ENCODE results near the gene ABHD8. TPM values are rescaled to one million over a fixed set of nuclear protein-coding genes. Genes with fewer than 3 reads are reported as not detected.
A peak's percentile ranks its signal among the peaks of the same experiment; 100 is the strongest.

Gene ABHD8
- total RNA-seq, 1 donor from 2014 or later = 6.1 TPM

DNA sequence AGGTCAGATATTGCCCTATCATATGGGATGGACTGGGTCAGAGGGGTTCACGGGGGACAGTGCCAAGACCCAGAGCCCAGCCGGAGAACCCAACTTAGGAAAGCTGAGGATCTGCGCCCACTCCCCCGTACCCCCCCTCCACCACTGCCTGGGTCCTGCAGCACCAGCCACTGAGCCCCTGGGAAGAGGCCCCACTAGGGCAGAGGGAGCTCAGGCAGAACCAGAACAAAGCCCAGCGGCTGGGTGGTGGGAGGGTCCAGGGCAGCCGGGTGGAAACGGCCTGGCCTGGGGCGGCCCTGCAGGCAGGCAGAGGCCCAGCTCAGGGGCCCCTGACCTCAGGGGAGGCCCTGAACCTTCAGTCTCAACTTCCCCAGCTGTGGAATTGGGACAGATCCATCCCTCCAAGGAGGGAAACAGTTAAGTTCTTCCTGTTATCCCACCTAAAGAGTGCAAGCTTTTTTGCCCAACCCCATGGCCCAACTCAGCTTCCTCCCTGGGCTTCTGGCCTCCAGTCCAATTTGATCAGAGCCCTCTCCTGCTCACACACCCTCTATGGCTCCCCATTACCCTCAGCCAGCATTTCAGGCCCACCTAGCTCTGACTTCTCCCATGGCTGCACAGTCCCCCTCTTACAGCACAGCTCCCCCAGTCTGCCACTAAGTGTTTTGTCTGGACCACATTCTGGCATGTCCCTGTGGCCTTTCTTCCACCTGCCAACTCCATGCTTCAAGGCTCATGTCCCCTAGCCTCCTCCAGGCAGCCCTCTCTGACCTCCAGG is 60.6 kb downstream of the ABHD8 start:
- FAIRE-seq = no peak
- TF ChIP-seq, protein P1, sequence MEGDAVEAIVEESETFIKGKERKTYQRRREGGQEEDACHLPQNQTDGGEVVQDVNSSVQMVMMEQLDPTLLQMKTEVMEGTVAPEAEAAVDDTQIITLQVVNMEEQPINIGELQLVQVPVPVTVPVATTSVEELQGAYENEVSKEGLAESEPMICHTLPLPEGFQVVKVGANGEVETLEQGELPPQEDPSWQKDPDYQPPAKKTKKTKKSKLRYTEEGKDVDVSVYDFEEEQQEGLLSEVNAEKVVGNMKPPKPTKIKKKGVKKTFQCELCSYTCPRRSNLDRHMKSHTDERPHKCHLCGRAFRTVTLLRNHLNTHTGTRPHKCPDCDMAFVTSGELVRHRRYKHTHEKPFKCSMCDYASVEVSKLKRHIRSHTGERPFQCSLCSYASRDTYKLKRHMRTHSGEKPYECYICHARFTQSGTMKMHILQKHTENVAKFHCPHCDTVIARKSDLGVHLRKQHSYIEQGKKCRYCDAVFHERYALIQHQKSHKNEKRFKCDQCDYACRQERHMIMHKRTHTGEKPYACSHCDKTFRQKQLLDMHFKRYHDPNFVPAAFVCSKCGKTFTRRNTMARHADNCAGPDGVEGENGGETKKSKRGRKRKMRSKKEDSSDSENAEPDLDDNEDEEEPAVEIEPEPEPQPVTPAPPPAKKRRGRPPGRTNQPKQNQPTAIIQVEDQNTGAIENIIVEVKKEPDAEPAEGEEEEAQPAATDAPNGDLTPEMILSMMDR (IDR thresholded peaks at IDR 0.05; ENCODE audit: insufficient read depth, low read length, severe bottlenecking) = no peak
- H3K4me3 ChIP-seq (ENCODE audit: low read depth, low read length) = peak overlapping the region; percentile 1

More for the DNA sequence above, 60.6 kb downstream of the ABHD8 start:
- no peak for DNase-seq (ENCODE audit: low read depth)
- Histone ChIP-seq H3K36me3 (ENCODE audit: control insufficient read depth, insufficient read depth, low read length) (peaks cover 11% of the 10 kb centered on the region), H3K27me3 (ENCODE audit: control insufficient read depth, insufficient read depth, low read length) (no peaks in the 10 kb centered on the region)

Other genes with a start within 250 kb of the ABHD8 start
- 1.3 and 1.7 TPM in 2 replicates for gene HAUS8, start 228.0 kb downstream of the ABHD8 start, total RNA-seq
- 15.5 and 21.9 TPM in 2 replicates for gene MYO9B, start 227.6 kb downstream of the ABHD8 start, total RNA-seq
- gene USE1, start 88.1 kb downstream of the ABHD8 start, total RNA-seq = 8.3 and 11.8 TPM in 2 replicates
- gene OCEL1, start 77.2 kb downstream of the ABHD8 start, total RNA-seq = 2.0 and 3.2 TPM in 2 replicates
- gene NR2F6, start 57.5 kb downstream of the ABHD8 start, total RNA-seq = 93.8 and 124 TPM in 2 replicates
- gene USHBP1, start 38.7 kb downstream of the ABHD8 start, total RNA-seq = 0.13 TPM in 1 of 2 replicates, not detected in the other
- 45.8 and 60.9 TPM in 2 replicates for gene BABAM1, start 36.0 kb downstream of the ABHD8 start, total RNA-seq
- gene ANKLE1, start 21.5 kb downstream of the ABHD8 start, total RNA-seq = 0.38 and 0.53 TPM in 2 replicates
- gene MRPL34, start 2.4 kb upstream of the ABHD8 start, total RNA-seq = 23.7 and 24.3 TPM in 2 replicates
- gene DDA1, start 6.1 kb upstream of the ABHD8 start, total RNA-seq = 9.0 and 21.1 TPM in 2 replicates
- 2.6 and 4.0 TPM in 2 replicates for gene ANO8, start 31.4 kb upstream of the ABHD8 start, total RNA-seq
- 16.5 and 48.4 TPM in 2 replicates for gene GTPBP3, start 34.1 kb upstream of the ABHD8 start, total RNA-seq
- gene PLVAP, start 73.9 kb upstream of the ABHD8 start, total RNA-seq = not detected in 2 replicates
- gene CCDC194, start 90.8 kb upstream of the ABHD8 start, total RNA-seq = not detected in 2 replicates
- 2.2 and 8.7 TPM in 2 replicates for gene BST2, start 102.2 kb upstream of the ABHD8 start, total RNA-seq
- 22.9 and 23.8 TPM in 2 replicates for gene MVB12A, start 116.6 kb upstream of the ABHD8 start, total RNA-seq
- gene TMEM221, start 145.2 kb upstream of the ABHD8 start, total RNA-seq = 0.13 TPM in 1 of 2 replicates, not detected in the other
- gene NXNL1, start 157.5 kb upstream of the ABHD8 start, total RNA-seq = not detected in 2 replicates
- gene SLC27A1, start 167.1 kb upstream of the ABHD8 start, total RNA-seq = 5.9 and 7.9 TPM in 2 replicates
- 41.1 and 67.2 TPM in 2 replicates for gene PGLS, start 208.2 kb upstream of the ABHD8 start, total RNA-seq

Measured in bronchial epithelial cell (primary cell).